AG09319 (cell line): Measurements from ENCODE around the gene THUMPD3.

Experiments
- DNase-seq: peaks from one replicate; pipeline ENCODE4 v3.0.0-alpha.2; 2010; ENCODE audit warnings: low read depth; ENCODE audit errors: extremely low read depth
- CTCF ChIP-seq: IDR thresholded peaks from 2 replicates; pipeline ENCODE4 v1.5.1; 2011; ENCODE audit warnings: low read depth, mild to moderate bottlenecking, inconsistent platforms, low read length, moderate library complexity

THUMPD3 gene

GRCh38 chr3:9361691-9362388, 1.0 kb upstream of the THUMPD3 start:
- no peak for DNase-seq
- TF ChIP-seq CTCF, result no peak

- TF ChIP-seq CTCF, result no peak
- no peak for DNase-seq
Observed at GRCh38 chr3:9369508-9369907, 6.7 kb downstream of the THUMPD3 start.

GRCh38 chr3:9373465-9373864, 10.6 kb downstream of the THUMPD3 start:
- no peak for TF ChIP-seq CTCF
- no peak for DNase-seq

- no peak for DNase-seq
- no peak for TF ChIP-seq CTCF
Observed at GRCh38 chr3:9377981-9378380, 15.1 kb downstream of the THUMPD3 start.

- no peak for TF ChIP-seq CTCF
- DNase-seq, result no peak
Observed at GRCh38 chr3:9379327-9379726, 16.5 kb downstream of the THUMPD3 start.

- no peak for DNase-seq
- TF ChIP-seq CTCF, result no peak
Observed at GRCh38 chr3:9380014-9380413, 17.2 kb downstream of the THUMPD3 start.

- no peak for DNase-seq
- no peak for TF ChIP-seq CTCF
Observed at GRCh38 chr3:9384141-9384828, 21.4 kb downstream of the THUMPD3 start.
